Stimulated activated CD4-positive, alpha-beta T cell treated with anti-CD3 and anti-CD28 coated beads, Interleukin-4, amount 100 ng/mL, for 1 hour (primary cell): ENCODE measurements around the gene RXRG.
"Not testable (repeated sequence)": the region's sequence is repeated elsewhere in the genome, so short reads cannot be mapped to it uniquely, and the experiment has no call there.

ENCODE experiments used
- DNase-seq: peaks from one replicate; pipeline ENCODE4 v3.0.0-alpha.2; 2020

The RXRG gene

GRCh38 chr1:165444897-165445370, at the start of gene RXRG:
TSS of gene RXRG (minus strand) at chr1:165445126. CDS start at chr1:165444893, 233 bp downstream.
- peak; percentile 28 for DNase-seq

GRCh38 chr1:165492845-165493373, 48.0 kb upstream of the RXRG start:
- no peak for DNase-seq

GRCh38 chr1:165490175-165490574, 45.2 kb upstream of the RXRG start:
- no peak for DNase-seq

- no peak for DNase-seq
Measured at GRCh38 chr1:165487921-165488320, 43.0 kb upstream of the RXRG start.

GRCh38 chr1:165486663-165487062, 41.7 kb upstream of the RXRG start:
- DNase-seq: no peak

GRCh38 chr1:165485716-165486115, 40.8 kb upstream of the RXRG start:
- no peak for DNase-seq

GRCh38 chr1:165484532-165484931, 39.6 kb upstream of the RXRG start:
- no peak for DNase-seq

GRCh38 chr1:165483412-165483811, 38.5 kb upstream of the RXRG start:
- no peak for DNase-seq

- DNase-seq: no peak
Measured at GRCh38 chr1:165481820-165482532, 37.0 kb upstream of the RXRG start.

GRCh38 chr1:165476776-165477175, 31.9 kb upstream of the RXRG start:
- DNase-seq: no peak

- DNase-seq: no peak
Measured at GRCh38 chr1:165474196-165474595, 29.3 kb upstream of the RXRG start.

GRCh38 chr1:165473081-165473480, 28.2 kb upstream of the RXRG start:
- no peak for DNase-seq

GRCh38 chr1:165468726-165469249, 23.9 kb upstream of the RXRG start:
- DNase-seq: no peak

- no peak for DNase-seq
Measured at GRCh38 chr1:165468253-165468652, 23.3 kb upstream of the RXRG start.

- DNase-seq: no peak
Measured at GRCh38 chr1:165467706-165468105, 22.8 kb upstream of the RXRG start.

GRCh38 chr1:165463978-165464377, 19.1 kb upstream of the RXRG start:
- no peak for DNase-seq

- DNase-seq: not testable (repeated sequence)
Measured at GRCh38 chr1:165459683-165460082, 14.8 kb upstream of the RXRG start.

GRCh38 chr1:165456861-165457260, 11.9 kb upstream of the RXRG start:
- no peak for DNase-seq

GRCh38 chr1:165456114-165456513, 11.2 kb upstream of the RXRG start:
- no peak for DNase-seq

GRCh38 chr1:165455111-165455510, 10.2 kb upstream of the RXRG start:
- no peak for DNase-seq

GRCh38 chr1:165454091-165454610, 9.2 kb upstream of the RXRG start:
- no peak for DNase-seq

- no peak for DNase-seq
Measured at GRCh38 chr1:165452336-165453130, 7.6 kb upstream of the RXRG start.

GRCh38 chr1:165451691-165452090, 6.8 kb upstream of the RXRG start:
- no peak for DNase-seq
